ENCODE data around the gene RFX4. TPM values are rescaled to one million over a fixed set of nuclear protein-coding genes. Genes with fewer than 3 reads are reported as not detected.
"Not testable (repeated sequence)": the region's sequence is repeated elsewhere in the genome, so short reads cannot be mapped to it uniquely, and the experiment has no call there.

RFX4 gene
- total RNA-seq, 4 donors from 2014 or later, result not detected

GRCh38 chr12:106600503-106600902 lies 17.7 kb downstream of the RFX4 start:
- no peak for DNase-seq (ENCODE audit: low spot score in 2 of 2)
- no peak for TF ChIP-seq POLR2A (IDR thresholded peaks at IDR 0.05)
- no peak for TF ChIP-seq CTCF (IDR thresholded peaks at IDR 0.05)
- intact Hi-C loops (cut with DNase I; ENCODE audit: low total_unique reads), result no loop called here
- 79 to 85% methylated on average over 5 of the region's 5 CpGs for WGBS, 2 donors
- H3K4me3 ChIP-seq (ENCODE audit: low read depth, poor library complexity, severe bottlenecking), result no peak overlapping the region

GRCh38 chr12:106601031-106601430 lies 18.2 kb downstream of the RFX4 start:
- no peak overlapping the region for H3K4me3 ChIP-seq (ENCODE audit: low read depth, poor library complexity, severe bottlenecking)
- TF ChIP-seq POLR2A (IDR thresholded peaks at IDR 0.05) (no peak), CTCF (IDR thresholded peaks at IDR 0.05) (no peak)
- no peak for DNase-seq (ENCODE audit: low spot score in 2 of 2)
- intact Hi-C loops (cut with DNase I; ENCODE audit: low total_unique reads), result no loop called here
- 75 to 79% methylated on average over 6 to 10 of the region's 10 CpGs for WGBS, 2 donors

DNA sequence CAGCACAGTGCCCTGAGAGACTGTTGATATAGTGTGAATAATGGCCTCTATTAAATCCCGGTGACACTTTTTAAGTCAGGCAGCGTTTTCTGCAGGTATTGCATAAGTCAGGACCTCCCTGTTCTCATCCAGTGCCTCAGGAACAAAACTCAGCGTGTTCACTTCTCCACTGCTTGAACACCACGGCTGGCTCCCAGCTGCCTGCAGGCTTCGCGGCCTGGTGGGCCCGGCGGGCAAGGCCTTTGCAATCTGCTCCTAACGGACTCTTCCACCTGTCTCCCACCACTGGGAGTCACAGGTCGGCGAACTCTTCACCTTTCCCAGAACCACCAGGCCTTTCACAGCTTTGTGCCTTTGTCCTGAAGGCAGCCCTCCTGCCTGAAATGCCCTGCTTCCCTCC lies 18.7 kb downstream of the RFX4 start:
- no peak for DNase-seq (ENCODE audit: low spot score in 2 of 2)
- H3K4me3 ChIP-seq (ENCODE audit: low read depth, poor library complexity, severe bottlenecking), result no peak overlapping the region
- intact Hi-C loops (cut with DNase I; ENCODE audit: low total_unique reads), result no loop called here
- 71 to 77% methylated on average over 11 of the region's 11 CpGs for WGBS, 2 donors
- no peak for TF ChIP-seq POLR2A (IDR thresholded peaks at IDR 0.05)
- TF ChIP-seq CTCF (IDR thresholded peaks at IDR 0.05), result no peak

DNA sequence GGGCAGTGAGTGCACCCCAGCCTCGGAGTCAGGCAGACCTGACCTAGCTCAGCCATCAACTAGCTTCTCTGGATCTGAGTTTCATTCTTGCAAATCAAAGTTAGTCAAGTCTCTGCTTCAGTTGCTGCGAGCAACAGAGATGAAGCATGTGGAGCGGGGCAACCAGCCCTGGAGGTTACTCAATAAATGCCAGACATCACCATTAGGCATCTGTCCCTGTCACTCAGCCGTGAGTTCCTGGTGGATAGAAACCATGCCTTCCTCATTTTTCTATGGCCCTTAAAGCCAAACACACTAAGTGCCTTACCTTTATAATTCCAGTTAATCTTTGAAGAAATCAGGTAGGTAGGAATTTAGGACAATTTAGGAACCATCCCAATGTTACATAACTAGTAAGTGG lies 19.3 kb downstream of the RFX4 start:
- WGBS, 2 donors, result 79 to 84% methylated on average over 4 of the region's 4 CpGs
- no peak for DNase-seq (ENCODE audit: low spot score in 2 of 2)
- intact Hi-C loops (cut with DNase I; ENCODE audit: low total_unique reads), result no loop called here
- no peak for TF ChIP-seq POLR2A (IDR thresholded peaks at IDR 0.05)
- TF ChIP-seq CTCF (IDR thresholded peaks at IDR 0.05), result no peak
- H3K4me3 ChIP-seq (ENCODE audit: low read depth, poor library complexity, severe bottlenecking), result no peak overlapping the region

DNA sequence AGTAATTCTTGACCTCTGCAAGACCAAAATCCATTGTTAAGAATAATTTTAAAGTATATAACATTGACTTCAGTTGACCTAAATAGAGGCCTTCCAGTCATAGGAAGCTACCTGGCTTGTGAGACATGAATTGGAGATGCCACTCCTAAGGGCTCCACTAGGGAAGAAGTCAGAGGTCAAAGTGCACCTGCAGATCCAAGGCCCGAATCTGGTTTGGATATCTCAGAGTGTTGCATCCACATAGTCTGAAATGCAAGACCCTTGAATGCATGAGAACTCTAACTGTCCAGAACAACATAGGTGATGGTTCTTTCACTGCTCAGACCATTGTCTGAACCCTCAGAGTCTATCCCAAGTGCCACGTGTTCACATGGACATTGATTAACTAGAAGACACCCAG lies 22.4 kb downstream of the RFX4 start:
- no peak overlapping the region for H3K4me3 ChIP-seq (ENCODE audit: low read depth, poor library complexity, severe bottlenecking)
- TF ChIP-seq CTCF (IDR thresholded peaks at IDR 0.05), result no peak
- intact Hi-C loops (cut with DNase I; ENCODE audit: low total_unique reads), result no loop called here
- 82 to 93% methylated on average over 2 of the region's 2 CpGs for WGBS, 2 donors
- DNase-seq (ENCODE audit: low spot score in 2 of 2), result no peak

DNA sequence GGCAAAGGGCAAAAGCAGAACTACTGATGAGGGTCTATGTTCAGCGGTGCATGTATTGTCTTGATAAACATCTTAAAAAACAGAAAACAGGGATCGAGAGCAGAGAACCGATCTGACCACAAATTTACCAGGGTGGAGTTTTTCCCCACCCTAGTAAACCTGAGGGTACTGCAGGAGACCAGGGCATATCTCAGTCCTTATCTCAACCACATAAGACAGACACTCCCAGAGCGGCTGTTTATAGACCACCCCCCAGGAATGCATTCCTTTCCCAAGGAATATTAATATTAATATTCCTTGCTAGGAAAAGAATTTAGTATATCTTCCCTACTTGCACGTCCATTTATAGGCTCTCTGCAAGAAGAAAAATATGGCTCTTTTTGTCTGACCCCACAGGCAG lies 37.8 kb downstream of the RFX4 start:
- H3K4me3 ChIP-seq (ENCODE audit: low read depth, poor library complexity, severe bottlenecking); intact Hi-C loops (cut with DNase I; ENCODE audit: low total_unique reads); DNase-seq (ENCODE audit: low spot score in 2 of 2): not testable (repeated sequence)
- WGBS, 2 donors, result 93% methylated on average over 5 of the region's 5 CpGs

All from lower leg skin (tissue), 4 donors.